DND-41 (cell line): ENCODE data around the gene EML6.

Source experiments
- CTCF ChIP-seq: IDR thresholded peaks from 2 replicates; pipeline ENCODE4 v1.5.1; 2012; ENCODE audit warnings: borderline replicate concordance, low read length, moderate library complexity, mild to moderate bottlenecking; ENCODE audit not compliant: poor library complexity, severe bottlenecking; ENCODE audit errors: extremely low read depth
- EZH2 ChIP-seq: IDR thresholded peaks from 3 replicates; pipeline ENCODE4 v1.6.1; 2012; ENCODE audit warnings: borderline replicate concordance, low read depth, mild to moderate bottlenecking, moderate library complexity, low read length, inconsistent platforms; ENCODE audit not compliant: severe bottlenecking

GRCh38 chr2:54897420-54898310 lies 174.2 kb downstream of the EML6 start:
- TF ChIP-seq CTCF (no peak), EZH2 (no peak)
